HAP-1 (cell line): ENCODE measurements around the gene TCTN2.

Source experiments
- DNase-seq, 2 experiments: peaks; one replicate each; pipeline ENCODE4 v3.0.0-alpha.2; 2016 to 2020; ENCODE audit warnings: low spot score in 2 of 2
- H3K27me3 ChIP-seq: fragments of 250-450 bp; sonication (Bioruptor Pico); 2 replicates; pipeline ENCODE4 v1.5.1; 2020; ENCODE audit warnings: low read depth, mild to moderate bottlenecking, moderate library complexity
- H3K36me3 ChIP-seq: fragments of 250-450 bp; sonication (Bioruptor Pico); replicated peaks from 2 replicates; pipeline ENCODE4 v1.5.1; 2020; ENCODE audit warnings: mild to moderate bottlenecking
- H3K4me1 ChIP-seq: fragments of 250-450 bp; sonication (Bioruptor Pico); 2 replicates; pipeline ENCODE4 v1.5.1; 2020; ENCODE audit warnings: mild to moderate bottlenecking
- H3K4me3 ChIP-seq: fragments of 250-450 bp; sonication (Bioruptor Pico); 2 replicates; pipeline ENCODE4 v1.5.1; 2020; ENCODE audit warnings: mild to moderate bottlenecking, moderate library complexity
- H3K9me3 ChIP-seq: fragments of 250-450 bp; sonication (Bioruptor Pico); 2 replicates; pipeline ENCODE4 v1.5.1; 2020; ENCODE audit warnings: mild to moderate bottlenecking, moderate library complexity
- in situ Hi-C: fragments of 300-500 bp; cut with MboI; formaldehyde crosslinking; loops from 3 replicates; pipeline ENCODE4 v1.14.3; 2020; ENCODE audit warnings: low sequenced_read_pairs, inconsistent platforms, mixed read lengths

The TCTN2 gene

GRCh38 chr12:123670882-123671728, at the start of gene TCTN2:
Gene TCTN2 (plus strand): TSS chr12:123671113. CDS start chr12:123671241, 128 bp downstream.
- Histone ChIP-seq H3K4me1 (no peaks in the 10 kb centered on the region), H3K27me3 (no peaks in the 10 kb centered on the region), H3K9me3 (no peaks in the 10 kb centered on the region), H3K4me3 (peak within 1 kb of the TSS; percentile 67), H3K36me3 (peaks cover 8% of the 10 kb centered on the region; the same call in 1 of the 2 replicates)
- in situ Hi-C loops = no loop called here
- DNase-seq = peak; percentile 85 to 95

GRCh38 chr12:123621619-123622530, 49.0 kb upstream of the TCTN2 start:
- DNase-seq = no peak
- Histone ChIP-seq H3K4me3 (no peak overlapping the region), H3K36me3 (peaks cover 91% of the 10 kb centered on the region), H3K9me3 (no peaks in the 10 kb centered on the region), H3K27me3 (no peaks in the 10 kb centered on the region), H3K4me1 (no peaks in the 10 kb centered on the region)
- in situ Hi-C loops = loop anchor here (25.0 kb wide), 4 partner anchors 310 to 1110 kb away; partner anchors contain the start of gene ZCCHC8

- in situ Hi-C loops = no loop called here
- peaks cover 4% of the 10 kb centered on the region for H3K4me1 ChIP-seq
- no peaks in the 10 kb centered on the region for H3K9me3 ChIP-seq
- peak; percentile 94 to 97 for DNase-seq
- H3K4me3 ChIP-seq = peak within 1 kb of the TSS; percentile 74
- H3K27me3 ChIP-seq = no peaks in the 10 kb centered on the region
- H3K36me3 ChIP-seq = peaks cover 29% of the 10 kb centered on the region
Observed at GRCh38 chr12:123633379-123634141, 37.4 kb upstream of the TCTN2 start, which contains the start of the genes EIF2B1 and GTF2H3. Gene EIF2B1 (minus strand): TSS chr12:123633686. CDS start chr12:123633557, 129 bp downstream. Gene GTF2H3 (plus strand): TSS chr12:123633829. CDS start chr12:123633860, 31 bp downstream.

- H3K9me3 ChIP-seq = no peaks in the 10 kb centered on the region
- peak in 1 of 2 experiments; percentile 12 for DNase-seq
- peak overlapping the region; percentile 74 for H3K4me3 ChIP-seq
- peaks cover 23% of the 10 kb centered on the region for H3K36me3 ChIP-seq
- in situ Hi-C loops = no loop called here
- H3K4me1 ChIP-seq = peaks cover 4% of the 10 kb centered on the region
- no peaks in the 10 kb centered on the region for H3K27me3 ChIP-seq
Observed at GRCh38 chr12:123634142-123634561, 36.8 kb upstream of the TCTN2 start.

GRCh38 chr12:123643911-123644310, 27.0 kb upstream of the TCTN2 start:
- peaks cover 72% of the 10 kb centered on the region for H3K36me3 ChIP-seq
- peaks cover 2% of the 10 kb centered on the region; the same call in 1 of the 2 replicates for H3K4me1 ChIP-seq
- no peaks in the 10 kb centered on the region for H3K27me3 ChIP-seq
- H3K4me3 ChIP-seq = no peak overlapping the region
- DNase-seq = no peak
- in situ Hi-C loops = no loop called here
- H3K9me3 ChIP-seq = no peaks in the 10 kb centered on the region

- DNase-seq = no peak
- in situ Hi-C loops = no loop called here
- Histone ChIP-seq H3K36me3 (peaks cover 80% of the 10 kb centered on the region), H3K4me3 (no peak overlapping the region), H3K27me3 (no peaks in the 10 kb centered on the region), H3K4me1 (no peaks in the 10 kb centered on the region; the same call in 1 of the 2 replicates), H3K9me3 (no peaks in the 10 kb centered on the region)
Observed at GRCh38 chr12:123645380-123645779, 25.5 kb upstream of the TCTN2 start.

GRCh38 chr12:123645878-123646277, 25.0 kb upstream of the TCTN2 start:
- Histone ChIP-seq H3K4me1 (no peaks in the 10 kb centered on the region), H3K27me3 (no peaks in the 10 kb centered on the region)
- in situ Hi-C loops = no loop called here

GRCh38 chr12:123648401-123648800, 22.5 kb upstream of the TCTN2 start:
- in situ Hi-C loops = no loop called here
- no peaks in the 10 kb centered on the region for H3K27me3 ChIP-seq
- H3K4me1 ChIP-seq = no peaks in the 10 kb centered on the region
- H3K36me3 ChIP-seq = peaks cover 86% of the 10 kb centered on the region
- H3K4me3 ChIP-seq = no peak overlapping the region
- DNase-seq = no peak
- H3K9me3 ChIP-seq = no peaks in the 10 kb centered on the region

More at GRCh38 chr12:123645878-123646277, 25.0 kb upstream of the TCTN2 start:
- no peak for DNase-seq
- H3K4me3 ChIP-seq = no peak overlapping the region
- H3K9me3 ChIP-seq = no peaks in the 10 kb centered on the region
- peaks cover 81% of the 10 kb centered on the region for H3K36me3 ChIP-seq

- in situ Hi-C loops = no loop called here
Observed at GRCh38 chr12:123654129-123654701, 16.7 kb upstream of the TCTN2 start.

GRCh38 chr12:123655420-123655819, 15.5 kb upstream of the TCTN2 start:
- no peak for DNase-seq
- no peaks in the 10 kb centered on the region for H3K9me3 ChIP-seq
- H3K27me3 ChIP-seq = no peaks in the 10 kb centered on the region
- no peak overlapping the region for H3K4me3 ChIP-seq
- H3K36me3 ChIP-seq = peaks cover 82% of the 10 kb centered on the region
- no peaks in the 10 kb centered on the region for H3K4me1 ChIP-seq
- in situ Hi-C loops = no loop called here

More at GRCh38 chr12:123654129-123654701, 16.7 kb upstream of the TCTN2 start:
- no peak for DNase-seq
- no peaks in the 10 kb centered on the region for H3K4me1 ChIP-seq
- H3K36me3 ChIP-seq = peaks cover 82% of the 10 kb centered on the region
- H3K4me3 ChIP-seq = no peak overlapping the region
- no peaks in the 10 kb centered on the region for H3K27me3 ChIP-seq
- no peaks in the 10 kb centered on the region for H3K9me3 ChIP-seq

- H3K36me3 ChIP-seq = peaks cover 77% of the 10 kb centered on the region
- in situ Hi-C loops = no loop called here
- H3K27me3 ChIP-seq = no peaks in the 10 kb centered on the region
- H3K4me3 ChIP-seq = no peak overlapping the region
- no peak for DNase-seq
- no peaks in the 10 kb centered on the region for H3K4me1 ChIP-seq
- no peaks in the 10 kb centered on the region for H3K9me3 ChIP-seq
Observed at GRCh38 chr12:123656392-123656791, 14.5 kb upstream of the TCTN2 start.

- Histone ChIP-seq H3K9me3 (no peaks in the 10 kb centered on the region), H3K4me3 (no peak overlapping the region), H3K4me1 (no peaks in the 10 kb centered on the region), H3K36me3 (peaks cover 69% of the 10 kb centered on the region), H3K27me3 (no peaks in the 10 kb centered on the region)
- in situ Hi-C loops = no loop called here
- no peak for DNase-seq
Observed at GRCh38 chr12:123657211-123657610, 13.7 kb upstream of the TCTN2 start.
